Ovary (tissue), 3 donors: ENCODE results near the gene ETNK2.

Source experiments
- POLR2A ChIP-seq: fragments of 450-650 bp; IDR thresholded peaks from one replicate; pipeline ENCODE4 v1.6.1; 2017; ENCODE audit warnings: antibody characterized with exemption, mild to moderate bottlenecking, moderate library complexity
- TF ChIP-seq, protein P1 (sequence below), 3 donors: fragments of 450-650 bp in 2 of 3; fragments of 200-600 bp in 1 of 3; IDR thresholded peaks; one replicate each; pipeline versions ENCODE4 v1.5.1 to v1.8.0; 2016 to 2022; ENCODE audit warnings: antibody characterized with exemption in 3 of 3, mild to moderate bottlenecking in 1 of 3
- donor health status: DM: no; HTN: no; CAD: no.

DNA sequence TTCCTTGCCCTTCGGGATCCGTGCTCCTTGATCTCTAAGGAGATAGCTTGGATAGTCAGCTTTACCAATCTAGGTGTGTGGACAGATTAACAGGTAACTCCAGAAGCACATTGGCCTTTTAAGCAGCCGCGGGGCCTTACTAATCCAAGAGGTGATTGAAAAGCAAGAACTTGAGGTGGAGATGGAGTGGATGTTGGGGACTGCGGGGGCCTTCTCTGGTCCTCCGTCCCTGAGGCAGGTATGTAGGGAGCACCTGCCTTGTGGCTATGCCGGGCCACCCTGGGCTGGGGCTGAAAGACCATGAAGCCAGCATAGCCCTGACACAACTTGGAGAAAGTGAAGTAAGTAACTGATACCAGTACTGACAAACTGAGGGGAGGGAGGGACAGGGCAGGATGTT is 68.4 kb downstream of the ETNK2 start:
- TF ChIP-seq POLR2A = no peak
- TF ChIP-seq, protein P1, sequence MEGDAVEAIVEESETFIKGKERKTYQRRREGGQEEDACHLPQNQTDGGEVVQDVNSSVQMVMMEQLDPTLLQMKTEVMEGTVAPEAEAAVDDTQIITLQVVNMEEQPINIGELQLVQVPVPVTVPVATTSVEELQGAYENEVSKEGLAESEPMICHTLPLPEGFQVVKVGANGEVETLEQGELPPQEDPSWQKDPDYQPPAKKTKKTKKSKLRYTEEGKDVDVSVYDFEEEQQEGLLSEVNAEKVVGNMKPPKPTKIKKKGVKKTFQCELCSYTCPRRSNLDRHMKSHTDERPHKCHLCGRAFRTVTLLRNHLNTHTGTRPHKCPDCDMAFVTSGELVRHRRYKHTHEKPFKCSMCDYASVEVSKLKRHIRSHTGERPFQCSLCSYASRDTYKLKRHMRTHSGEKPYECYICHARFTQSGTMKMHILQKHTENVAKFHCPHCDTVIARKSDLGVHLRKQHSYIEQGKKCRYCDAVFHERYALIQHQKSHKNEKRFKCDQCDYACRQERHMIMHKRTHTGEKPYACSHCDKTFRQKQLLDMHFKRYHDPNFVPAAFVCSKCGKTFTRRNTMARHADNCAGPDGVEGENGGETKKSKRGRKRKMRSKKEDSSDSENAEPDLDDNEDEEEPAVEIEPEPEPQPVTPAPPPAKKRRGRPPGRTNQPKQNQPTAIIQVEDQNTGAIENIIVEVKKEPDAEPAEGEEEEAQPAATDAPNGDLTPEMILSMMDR (IDR thresholded peaks at IDR 0.05) = no peak
